Breast epithelium (tissue), 3 donors: ENCODE data around the gene ZHX3.

ENCODE experiments used
- POLR2A ChIP-seq: fragments of 450-650 bp; IDR thresholded peaks from one replicate; pipeline ENCODE4 v1.6.1; 2016; ENCODE audit warnings: antibody characterized with exemption, mild to moderate bottlenecking, moderate library complexity
- TF ChIP-seq, protein P1 (sequence below), 3 donors: fragments of 450-650 bp; IDR thresholded peaks; one replicate each; pipeline ENCODE4 v1.5.1; 2016 to 2017; ENCODE audit warnings: antibody characterized with exemption in 3 of 3, mild to moderate bottlenecking in 3 of 3, moderate library complexity in 3 of 3

- TF ChIP-seq POLR2A, result no peak
- TF ChIP-seq, protein P1, sequence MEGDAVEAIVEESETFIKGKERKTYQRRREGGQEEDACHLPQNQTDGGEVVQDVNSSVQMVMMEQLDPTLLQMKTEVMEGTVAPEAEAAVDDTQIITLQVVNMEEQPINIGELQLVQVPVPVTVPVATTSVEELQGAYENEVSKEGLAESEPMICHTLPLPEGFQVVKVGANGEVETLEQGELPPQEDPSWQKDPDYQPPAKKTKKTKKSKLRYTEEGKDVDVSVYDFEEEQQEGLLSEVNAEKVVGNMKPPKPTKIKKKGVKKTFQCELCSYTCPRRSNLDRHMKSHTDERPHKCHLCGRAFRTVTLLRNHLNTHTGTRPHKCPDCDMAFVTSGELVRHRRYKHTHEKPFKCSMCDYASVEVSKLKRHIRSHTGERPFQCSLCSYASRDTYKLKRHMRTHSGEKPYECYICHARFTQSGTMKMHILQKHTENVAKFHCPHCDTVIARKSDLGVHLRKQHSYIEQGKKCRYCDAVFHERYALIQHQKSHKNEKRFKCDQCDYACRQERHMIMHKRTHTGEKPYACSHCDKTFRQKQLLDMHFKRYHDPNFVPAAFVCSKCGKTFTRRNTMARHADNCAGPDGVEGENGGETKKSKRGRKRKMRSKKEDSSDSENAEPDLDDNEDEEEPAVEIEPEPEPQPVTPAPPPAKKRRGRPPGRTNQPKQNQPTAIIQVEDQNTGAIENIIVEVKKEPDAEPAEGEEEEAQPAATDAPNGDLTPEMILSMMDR (IDR thresholded peaks at IDR 0.05), result no peak
Observed at GRCh38 chr20:41169162-41169690, 148.3 kb downstream of the ZHX3 start.
